NCI-H2029 (cell line): ENCODE measurements around the gene NUDT8.
"Not testable (repeated sequence)": the region's sequence is repeated elsewhere in the genome, so short reads cannot be mapped to it uniquely, and the experiment has no call there.

Experiments
- DNase-seq: peaks from one replicate; lab custom pipeline; 2025; lab: John Stamatoyannopoulos, UW

Gene NUDT8

DNA sequence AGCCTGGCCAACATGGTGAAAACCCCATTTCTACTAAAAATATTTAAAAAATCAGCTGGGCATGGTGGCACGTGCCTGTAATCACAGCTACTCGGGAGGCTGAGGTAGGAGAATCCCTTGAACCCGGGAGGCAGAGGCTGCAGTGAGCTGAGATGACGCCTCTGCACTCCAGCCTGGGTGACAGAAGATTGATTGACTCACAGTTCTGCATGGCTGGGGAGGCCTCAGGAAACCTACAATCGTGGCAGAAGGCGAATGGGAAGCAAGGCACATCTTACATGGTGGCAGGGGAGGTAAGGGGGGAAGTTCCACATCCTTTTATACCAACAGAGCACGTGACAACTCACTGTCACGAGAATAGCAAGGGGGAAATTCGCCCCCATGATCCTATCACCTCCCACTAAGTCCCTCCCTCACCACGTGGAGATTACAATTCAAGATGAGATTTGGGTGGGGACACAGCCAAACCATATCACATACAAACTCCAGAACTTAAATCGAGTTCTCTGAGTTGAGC lies 40.8 kb downstream of the NUDT8 start:
- not testable (repeated sequence) for DNase-seq

DNA sequence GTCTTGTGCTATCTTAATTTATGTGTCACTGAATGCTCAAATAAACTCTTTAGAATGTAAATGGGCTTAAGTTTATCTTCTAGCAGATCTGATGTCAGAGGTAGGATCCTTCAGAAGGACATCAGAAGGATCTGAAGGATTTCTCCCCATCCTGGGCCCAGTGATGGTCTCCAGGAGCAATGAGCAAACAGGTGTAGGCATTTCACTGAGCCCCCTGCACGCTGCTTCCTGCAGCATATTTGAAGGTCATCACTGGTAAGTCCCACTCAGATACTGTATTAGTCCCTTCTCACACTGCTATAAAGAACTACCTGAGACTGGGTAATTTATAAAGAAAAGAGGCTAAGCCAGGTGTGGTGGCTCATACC lies 41.6 kb downstream of the NUDT8 start:
- no peak for DNase-seq

DNA sequence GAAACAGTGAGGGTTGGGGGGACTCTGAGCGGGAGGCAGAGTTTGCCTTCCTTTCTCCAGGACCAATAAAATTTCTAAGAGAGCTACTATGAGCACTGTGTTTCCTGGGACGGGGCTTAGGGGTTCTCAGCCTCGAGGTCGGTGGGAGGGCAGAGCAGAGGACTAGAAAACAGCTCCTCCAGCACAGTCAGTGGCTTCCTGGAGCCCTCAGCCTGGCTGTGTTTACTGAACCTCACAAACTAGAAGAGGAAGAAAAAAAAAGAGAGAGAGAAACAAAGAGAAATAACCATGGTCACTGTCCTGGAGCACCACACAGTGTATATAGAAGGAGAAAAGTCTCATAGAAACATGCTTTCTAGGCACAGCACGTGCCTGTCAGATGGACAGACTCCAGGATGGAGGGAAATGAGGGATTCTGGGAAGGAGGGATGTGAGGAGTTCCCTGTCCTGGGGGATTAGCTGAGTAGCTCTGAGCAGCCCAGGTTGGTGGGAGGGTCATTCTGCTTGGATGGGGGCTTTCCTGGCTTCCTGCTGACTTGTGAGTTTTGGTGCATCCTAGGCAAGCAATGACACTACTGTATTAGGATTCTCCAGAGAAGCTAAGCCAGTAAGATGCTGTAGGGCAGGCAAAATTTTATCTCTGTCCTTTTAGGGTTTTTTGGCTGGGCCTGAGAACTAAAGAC lies 43.0 kb downstream of the NUDT8 start:
- DNase-seq, result no peak

DNA sequence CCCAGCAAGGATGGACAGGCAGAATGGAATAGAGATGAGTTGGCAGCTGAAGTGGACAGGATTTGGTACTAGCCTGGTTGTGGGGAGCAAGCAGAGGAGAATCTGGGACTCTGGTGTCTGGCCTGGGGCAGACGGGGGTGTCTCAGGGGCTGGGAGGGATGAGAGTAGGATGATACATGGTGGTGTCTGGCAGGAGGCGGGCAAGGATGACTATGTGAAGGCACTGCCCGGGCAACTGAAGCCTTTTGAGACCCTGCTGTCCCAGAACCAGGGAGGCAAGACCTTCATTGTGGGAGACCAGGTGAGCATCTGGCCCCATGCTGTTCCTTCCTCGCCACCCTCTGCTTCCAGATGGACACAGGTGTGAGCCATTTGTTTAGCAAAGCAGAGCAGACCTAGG lies 43.8 kb downstream of the NUDT8 start:
- no peak for DNase-seq

DNA sequence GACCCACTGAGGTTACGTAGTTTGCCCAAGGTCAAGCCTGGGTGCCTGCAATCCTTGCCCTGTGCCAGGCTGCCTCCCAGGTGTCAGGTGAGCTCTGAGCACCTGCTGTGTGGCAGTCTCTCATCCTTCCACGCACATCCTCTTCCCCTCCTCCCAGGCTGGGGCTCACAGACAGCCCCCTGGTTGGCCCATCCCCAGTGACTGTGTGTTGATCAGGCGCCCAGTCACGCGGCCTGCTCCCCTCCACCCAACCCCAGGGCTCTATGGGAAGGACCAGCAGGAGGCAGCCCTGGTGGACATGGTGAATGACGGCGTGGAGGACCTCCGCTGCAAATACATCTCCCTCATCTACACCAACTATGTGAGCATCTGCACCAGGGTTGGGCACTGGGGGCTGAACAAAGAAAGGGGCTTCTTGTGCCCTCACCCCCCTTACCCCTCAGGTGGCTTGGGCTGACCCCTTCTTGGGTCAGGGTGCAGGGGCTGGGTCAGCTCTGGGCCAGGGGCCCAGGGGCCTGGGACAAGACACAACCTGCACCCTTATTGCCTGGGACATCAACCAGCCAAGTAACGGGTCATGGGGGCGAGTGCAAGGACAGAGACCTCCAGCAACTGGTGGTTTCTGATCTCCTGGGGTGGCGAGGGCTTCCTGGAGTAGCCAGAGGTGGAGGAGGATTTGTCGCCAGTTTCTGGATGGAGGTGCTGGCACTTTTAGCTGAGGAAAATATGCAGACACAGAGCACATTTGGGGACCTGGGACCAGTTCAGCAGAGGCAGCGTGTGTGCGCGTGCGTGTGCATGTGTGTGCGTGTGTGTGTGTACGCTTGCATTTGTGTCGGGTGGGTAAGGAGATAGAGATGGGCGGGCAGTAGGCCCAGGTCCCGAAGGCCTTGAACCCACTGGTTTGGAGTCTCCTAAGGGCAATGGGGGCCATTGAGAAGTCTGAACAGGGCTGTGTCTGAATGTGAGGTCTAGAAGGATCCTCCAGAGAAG lies 44.6 kb downstream of the NUDT8 start:
- no peak for DNase-seq

DNA sequence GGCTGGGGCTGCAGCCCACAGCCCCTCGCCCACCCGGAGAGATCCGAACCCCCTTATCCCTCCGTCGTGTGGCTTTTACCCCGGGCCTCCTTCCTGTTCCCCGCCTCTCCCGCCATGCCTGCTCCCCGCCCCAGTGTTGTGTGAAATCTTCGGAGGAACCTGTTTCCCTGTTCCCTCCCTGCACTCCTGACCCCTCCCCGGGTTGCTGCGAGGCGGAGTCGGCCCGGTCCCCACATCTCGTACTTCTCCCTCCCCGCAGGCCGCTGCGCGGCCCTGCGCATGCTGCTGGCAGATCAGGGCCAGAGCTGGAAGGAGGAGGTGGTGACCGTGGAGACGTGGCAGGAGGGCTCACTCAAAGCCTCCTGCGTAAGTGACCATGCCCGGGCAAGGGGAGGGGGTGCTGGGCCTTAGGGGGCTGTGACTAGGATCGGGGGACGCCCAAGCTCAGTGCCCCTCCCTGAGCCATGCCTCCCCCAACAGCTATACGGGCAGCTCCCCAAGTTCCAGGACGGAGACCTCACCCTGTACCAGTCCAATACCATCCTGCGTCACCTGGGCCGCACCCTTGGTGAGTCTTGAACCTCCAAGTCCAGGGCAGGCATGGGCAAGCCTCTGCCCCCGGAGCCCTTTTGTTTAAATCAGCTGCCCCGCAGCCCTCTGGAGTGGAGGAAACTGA lies 45.4 kb downstream of the NUDT8 start:
- DNase-seq, result no peak

DNA sequence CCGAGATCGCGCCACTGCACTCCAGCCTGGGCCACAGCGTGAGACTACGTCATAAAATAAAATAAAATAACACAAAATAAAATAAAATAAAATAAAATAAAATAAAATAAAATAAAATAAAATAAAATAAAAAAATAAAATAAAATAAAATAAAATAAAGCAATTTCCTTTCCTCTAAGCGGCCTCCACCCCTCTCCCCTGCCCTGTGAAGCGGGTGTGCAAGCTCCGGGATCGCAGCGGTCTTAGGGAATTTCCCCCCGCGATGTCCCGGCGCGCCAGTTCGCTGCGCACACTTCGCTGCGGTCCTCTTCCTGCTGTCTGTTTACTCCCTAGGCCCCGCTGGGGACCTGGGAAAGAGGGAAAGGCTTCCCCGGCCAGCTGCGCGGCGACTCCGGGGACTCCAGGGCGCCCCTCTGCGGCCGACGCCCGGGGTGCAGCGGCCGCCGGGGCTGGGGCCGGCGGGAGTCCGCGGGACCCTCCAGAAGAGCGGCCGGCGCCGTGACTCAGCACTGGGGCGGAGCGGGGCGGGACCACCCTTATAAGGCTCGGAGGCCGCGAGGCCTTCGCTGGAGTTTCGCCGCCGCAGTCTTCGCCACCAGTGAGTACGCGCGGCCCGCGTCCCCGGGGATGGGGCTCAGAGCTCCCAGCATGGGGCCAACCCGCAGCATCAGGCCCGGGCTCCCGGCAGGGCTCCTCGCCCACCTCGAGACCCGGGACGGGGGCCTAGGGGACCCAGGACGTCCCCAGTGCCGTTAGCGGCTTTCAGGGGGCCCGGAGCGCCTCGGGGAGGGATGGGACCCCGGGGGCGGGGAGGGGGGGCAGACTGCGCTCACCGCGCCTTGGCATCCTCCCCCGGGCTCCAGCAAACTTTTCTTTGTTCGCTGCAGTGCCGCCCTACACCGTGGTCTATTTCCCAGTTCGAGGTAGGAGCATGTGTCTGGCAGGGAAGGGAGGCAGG lies 46.2 kb downstream of the NUDT8 start, which contains the start of gene GSTP1:
GSTP1 (plus strand) TSS at position 566 of the 958 bp plus-strand sequence; CDS start at position 598, 32 bp downstream.
- no peak for DNase-seq

DNA sequence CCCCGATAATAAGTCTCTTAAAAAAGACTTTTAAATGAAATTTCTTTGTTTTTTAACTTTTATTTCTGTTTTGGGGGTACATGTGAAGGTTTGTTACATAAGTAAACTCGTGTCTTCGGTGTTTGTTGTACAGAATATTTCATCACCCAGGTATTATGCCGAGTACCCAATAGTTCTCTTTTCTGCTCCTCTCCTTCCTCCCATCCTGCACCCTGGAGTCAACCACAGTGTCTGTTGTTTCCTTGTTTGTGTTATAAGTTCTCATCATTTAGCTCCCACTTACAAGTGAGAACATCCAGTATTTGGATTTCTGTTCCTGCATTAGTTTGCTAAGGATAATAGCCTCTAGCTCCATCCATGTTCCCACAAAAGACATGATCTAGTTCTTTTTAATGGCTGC lies 47.7 kb downstream of the NUDT8 start:
- DNase-seq, result no peak

DNA sequence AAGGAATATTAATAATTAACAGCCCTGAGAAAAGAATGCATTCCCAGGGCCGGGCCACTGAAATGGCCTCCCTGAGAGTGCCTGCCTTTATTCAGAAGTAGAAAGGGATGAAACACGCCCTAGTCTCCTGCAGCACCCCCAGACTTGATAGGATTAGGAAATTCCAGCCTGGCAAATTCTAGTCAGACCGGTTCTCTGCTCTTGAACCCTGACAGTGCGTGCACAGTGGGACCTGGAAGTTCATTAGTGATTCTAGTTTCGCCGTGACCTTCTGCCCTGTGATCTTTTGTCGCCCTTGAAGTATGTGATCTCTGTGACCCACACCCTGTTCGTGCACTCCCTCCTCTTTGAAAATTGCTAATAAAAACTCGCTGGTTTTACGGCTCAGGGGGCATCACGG lies 48.3 kb downstream of the NUDT8 start:
- DNase-seq, result no peak

DNA sequence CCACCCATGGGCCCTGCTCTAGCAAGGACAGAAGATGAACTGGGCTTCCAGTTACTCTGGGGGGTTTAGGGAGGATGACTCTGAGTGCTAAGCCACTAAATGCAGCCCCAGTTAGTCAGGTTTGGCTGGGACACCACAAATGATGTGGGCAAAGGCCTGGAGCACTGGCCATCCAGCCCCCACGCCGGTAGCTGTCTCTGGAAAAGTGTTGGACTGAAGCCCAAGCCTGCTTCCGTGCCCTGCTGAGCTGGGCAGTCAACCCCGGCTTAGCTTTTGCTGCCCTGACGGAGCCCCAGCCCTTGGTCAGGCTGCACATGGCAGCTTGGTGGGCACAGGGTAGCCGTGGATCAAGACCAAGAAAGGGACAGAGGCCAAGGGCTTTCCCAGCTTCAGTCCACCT lies 51.8 kb downstream of the NUDT8 start:
- DNase-seq, result no peak
